Loucy (cell line): Measurements from ENCODE around the gene SKIC2.

Experiments used
- H2AFZ ChIP-seq: fragments of 200-600 bp; sonication (generic); 2 replicates; pipeline ENCODE4 v1.6.0; 2016; ENCODE audit warnings: antibody characterized with exemption, mild to moderate bottlenecking, low read length, moderate library complexity
- H3F3A ChIP-seq: fragments of 200-600 bp; 2 replicates; pipeline ENCODE4 v1.6.0; 2016; ENCODE audit warnings: antibody characterized with exemption, low read depth, mild to moderate bottlenecking
- H3K27me3 ChIP-seq: fragments of 200-600 bp; sonication (generic); 2 replicates; pipeline ENCODE4 v1.6.1; 2014; ENCODE audit warnings: low read length, mild to moderate bottlenecking; ENCODE audit not compliant: insufficient read depth, poor library complexity, severe bottlenecking
- H3K36me3 ChIP-seq: fragments of 200-600 bp; sonication (generic); 2 replicates; pipeline ENCODE4 v1.6.1; 2016; ENCODE audit warnings: low read length; ENCODE audit not compliant: insufficient read depth
- H3K4me1 ChIP-seq: fragments of 200-600 bp; sonication (generic); 2 replicates; pipeline ENCODE4 v1.5.1; 2014; ENCODE audit warnings: low read length, mild to moderate bottlenecking; ENCODE audit not compliant: insufficient read depth, poor library complexity, severe bottlenecking
- H3K4me2 ChIP-seq: fragments of 200-600 bp; sonication (generic); 2 replicates; pipeline ENCODE4 v1.6.0; 2014; ENCODE audit warnings: antibody characterized with exemption, low read length, low read depth, mild to moderate bottlenecking; ENCODE audit not compliant: poor library complexity, severe bottlenecking
- H3K4me3 ChIP-seq: fragments of 200-600 bp; sonication (generic); 2 replicates; pipeline ENCODE4 v1.5.1; 2014; ENCODE audit warnings: low read length, mild to moderate bottlenecking, mixed read lengths; ENCODE audit not compliant: poor library complexity, severe bottlenecking
- H3K79me2 ChIP-seq: fragments of 200-600 bp; sonication (generic); 2 replicates; pipeline ENCODE4 v1.6.1; 2014; ENCODE audit warnings: low read length; ENCODE audit not compliant: insufficient read depth
- H3K9ac ChIP-seq: fragments of 200-600 bp; sonication (generic); 2 replicates; pipeline ENCODE4 v1.6.0; 2014; ENCODE audit warnings: mild to moderate bottlenecking, low read depth, low read length, moderate library complexity; ENCODE audit not compliant: poor library complexity, severe bottlenecking
- H3K9me2 ChIP-seq: fragments of 200-600 bp; sonication (generic); replicated peaks from 2 replicates; pipeline ENCODE4 v1.6.1; 2016; ENCODE audit warnings: low read depth, low read length, mixed read lengths
- H3K9me3 ChIP-seq: fragments of 200-600 bp; sonication (generic); 2 replicates; pipeline ENCODE4 v1.6.1; 2014; ENCODE audit warnings: mild to moderate bottlenecking, antibody characterized with exemption, low read length, low read depth; ENCODE audit not compliant: insufficient read depth
- H4K20me1 ChIP-seq: fragments of 200-600 bp; sonication (generic); 2 replicates; pipeline ENCODE4 v1.6.0; 2014; ENCODE audit warnings: antibody characterized with exemption, low read length, mild to moderate bottlenecking; ENCODE audit not compliant: insufficient read depth, poor library complexity, severe bottlenecking
- CTCF ChIP-seq: fragments of 200-600 bp; sonication (generic); conservative IDR thresholded peaks from 2 replicates; pipeline ENCODE4 v1.5.1; 2014; ENCODE audit warnings: mild to moderate bottlenecking, antibody characterized with exemption, low read length
- EZH2phosphoT487 ChIP-seq: fragments of 200-600 bp; IDR thresholded peaks from 2 replicates; pipeline ENCODE4 v1.6.1; 2018; ENCODE audit warnings: antibody characterized with exemption, mild to moderate bottlenecking, moderate library complexity, borderline replicate concordance

The SKIC2 gene

DNA sequence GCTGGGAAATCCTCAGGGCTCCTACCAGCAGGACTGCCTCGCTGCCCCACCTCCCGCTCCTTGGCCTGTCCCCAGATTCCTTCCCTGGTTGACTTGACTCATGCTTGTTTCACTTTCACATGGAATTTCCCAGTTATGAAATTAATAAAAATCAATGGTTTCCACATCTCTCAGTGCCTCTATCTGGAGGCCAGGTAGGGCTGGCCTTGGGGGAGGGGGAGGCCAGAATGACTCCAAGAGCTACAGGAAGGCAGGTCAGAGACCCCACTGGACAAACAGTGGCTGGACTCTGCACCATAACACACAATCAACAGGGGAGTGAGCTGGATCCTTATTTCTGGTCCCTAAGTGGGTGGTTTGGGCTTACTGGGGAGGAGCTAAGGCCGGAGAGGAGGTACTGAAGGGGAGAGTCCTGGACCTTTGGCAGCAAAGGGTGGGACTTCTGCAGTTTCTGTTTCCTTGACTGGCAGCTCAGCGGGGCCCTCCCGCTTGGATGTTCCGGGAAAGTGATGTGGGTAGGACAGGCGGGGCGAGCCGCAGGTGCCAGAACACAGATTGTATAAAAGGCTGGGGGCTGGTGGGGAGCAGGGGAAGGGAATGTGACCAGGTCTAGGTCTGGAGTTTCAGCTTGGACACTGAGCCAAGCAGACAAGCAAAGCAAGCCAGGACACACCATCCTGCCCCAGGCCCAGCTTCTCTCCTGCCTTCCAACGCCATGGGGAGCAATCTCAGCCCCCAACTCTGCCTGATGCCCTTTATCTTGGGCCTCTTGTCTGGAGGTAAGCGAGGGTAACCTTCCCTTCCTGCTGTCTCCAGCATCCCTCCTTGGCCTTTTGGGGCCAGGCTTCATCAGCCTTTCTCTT lies 13.2 kb upstream of the SKIC2 start, which contains the start of gene CFB:
CFB (plus strand) TSS at position 589 of the 863 bp plus-strand sequence; CDS start at position 716, 127 bp downstream.
- Histone ChIP-seq H3K4me1 (peaks cover 7% of the 10 kb centered on the region), H3K9me3 (no peaks in the 10 kb centered on the region), H3K9ac (no peak within 1 kb of the TSS), H3K79me2 (no peaks in the 10 kb centered on the region), H3K27me3 (no peaks in the 10 kb centered on the region), H3F3A (no peaks in the 10 kb centered on the region), H3K4me2 (no peak within 1 kb of the TSS), H3K36me3 (no peaks in the 10 kb centered on the region), H2AFZ (no peak within 1 kb of the TSS), H4K20me1 (no peaks in the 10 kb centered on the region), H3K4me3 (no peak within 1 kb of the TSS), H3K9me2 (no peaks in the 10 kb centered on the region)
- no peak for TF ChIP-seq EZH2phosphoT487

GRCh38 chr6:31946370-31946885 lies 12.5 kb upstream of the SKIC2 start:
- Histone ChIP-seq H3K9me2 (no peaks in the 10 kb centered on the region), H2AFZ (no peak overlapping the region), H3K27me3 (no peaks in the 10 kb centered on the region), H3K36me3 (peaks cover 2% of the 10 kb centered on the region; the same call in 1 of the 2 replicates), H3K79me2 (no peaks in the 10 kb centered on the region), H3K4me3 (no peak overlapping the region), H3K4me1 (peaks cover under 1% of the 10 kb centered on the region), H4K20me1 (no peaks in the 10 kb centered on the region), H3K9me3 (no peaks in the 10 kb centered on the region), H3F3A (no peaks in the 10 kb centered on the region), H3K9ac (no peak overlapping the region), H3K4me2 (no peak overlapping the region)
- no peak for TF ChIP-seq CTCF
- TF ChIP-seq EZH2phosphoT487, result no peak

GRCh38 chr6:31947070-31947675 lies 11.8 kb upstream of the SKIC2 start:
- TF ChIP-seq CTCF, result no peak
- no peak for TF ChIP-seq EZH2phosphoT487

More at GRCh38 chr6:31947070-31947675, 11.8 kb upstream of the SKIC2 start:
- Histone ChIP-seq H3K4me2 (no peak overlapping the region), H3K79me2 (no peaks in the 10 kb centered on the region), H3K36me3 (peaks cover 7% of the 10 kb centered on the region; the same call in 1 of the 2 replicates), H3K9ac (no peak overlapping the region), H3F3A (no peaks in the 10 kb centered on the region), H4K20me1 (no peaks in the 10 kb centered on the region), H2AFZ (no peak overlapping the region), H3K4me3 (no peak overlapping the region), H3K27me3 (no peaks in the 10 kb centered on the region), H3K4me1 (no peaks in the 10 kb centered on the region), H3K9me2 (no peaks in the 10 kb centered on the region), H3K9me3 (no peaks in the 10 kb centered on the region)
